Activated CD4-positive, CD25-positive, alpha-beta regulatory T cell treated with anti-CD3 and anti-CD28 coated beads, Interleukin-2, amount 50 U/mL, for 24 hours (primary cell): ENCODE results near the gene CARD11.

Experiments used
- ATAC-seq, 2 donors: fragments of 150-1000 bp; cut with Tn5 transposase; one replicate each; pipeline ENCODE4 v1.10.0; 2021; ENCODE audit warnings: mild to moderate bottlenecking in 1 of 2, moderate library complexity in 1 of 2

CARD11 gene

DNA sequence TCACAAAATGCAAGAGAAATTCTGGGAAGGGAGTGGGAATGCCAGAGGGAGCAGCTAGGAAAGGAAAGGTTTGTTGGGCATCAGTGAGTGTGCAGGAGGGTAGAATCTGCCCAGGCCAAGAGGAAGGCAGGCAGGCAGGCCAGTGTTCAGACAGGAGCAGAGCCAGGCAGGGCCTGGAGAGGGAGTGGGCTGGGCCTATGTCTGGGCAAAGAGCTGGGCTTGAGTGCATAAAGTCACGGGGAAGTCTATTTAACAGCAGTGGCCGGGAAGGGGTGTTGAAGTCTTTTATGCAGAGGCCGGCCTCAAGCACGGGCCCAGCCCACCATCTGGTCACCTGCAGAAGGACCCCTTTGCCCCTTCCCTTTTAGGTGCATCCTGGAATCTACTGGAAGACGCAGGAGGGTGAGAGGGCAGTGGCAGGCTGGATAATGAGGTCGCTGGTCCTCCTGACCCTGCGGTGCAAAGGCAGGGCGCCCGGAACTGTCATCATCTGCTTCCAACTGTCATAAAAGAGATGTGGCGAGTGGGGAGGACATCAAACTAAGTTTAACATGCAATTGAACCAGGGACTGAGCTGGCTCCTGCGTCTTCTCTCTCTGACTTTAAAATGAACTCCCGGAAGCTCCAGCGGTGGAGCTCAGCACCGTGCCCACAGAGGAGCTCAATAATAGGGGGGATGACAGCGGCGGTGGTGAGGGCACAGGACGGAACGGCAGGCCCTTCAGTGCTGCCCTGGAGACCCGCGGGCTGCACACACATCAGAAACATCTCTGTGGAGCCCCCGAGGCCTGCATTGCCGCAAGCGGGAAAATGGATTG, 29.5 kb downstream of the CARD11 start:
- ATAC-seq, result no peak

DNA sequence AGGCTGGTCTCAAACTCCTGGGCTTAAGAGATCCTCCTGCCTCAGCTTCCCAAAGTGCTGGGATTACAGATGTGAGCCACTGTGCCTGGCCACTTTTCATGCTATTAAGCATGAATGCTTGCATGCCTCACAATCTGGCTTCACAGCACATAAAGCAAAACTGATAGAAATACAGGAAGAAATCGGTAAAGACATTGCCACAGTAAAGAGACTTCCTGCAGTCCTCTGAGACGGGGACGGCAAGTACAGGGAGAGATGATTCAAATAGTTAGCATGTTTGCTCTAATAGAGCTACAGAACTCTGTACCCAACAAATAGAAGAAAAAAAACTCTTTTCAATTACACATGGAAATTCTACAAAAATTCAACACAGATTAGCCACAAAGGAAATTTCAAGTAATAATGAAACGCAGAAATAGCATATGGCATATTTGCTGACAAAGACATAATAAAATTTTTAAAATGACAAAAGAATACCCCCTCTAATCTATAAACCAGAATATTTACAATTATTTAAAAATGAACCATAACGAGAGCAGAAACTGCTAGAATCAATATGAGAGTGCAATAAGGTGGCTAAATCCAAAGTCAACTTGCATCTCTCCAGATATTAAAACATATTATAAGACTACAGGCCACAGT, 32.3 kb downstream of the CARD11 start:
- ATAC-seq, result peak in 1 of 2 donors; percentile 78

DNA sequence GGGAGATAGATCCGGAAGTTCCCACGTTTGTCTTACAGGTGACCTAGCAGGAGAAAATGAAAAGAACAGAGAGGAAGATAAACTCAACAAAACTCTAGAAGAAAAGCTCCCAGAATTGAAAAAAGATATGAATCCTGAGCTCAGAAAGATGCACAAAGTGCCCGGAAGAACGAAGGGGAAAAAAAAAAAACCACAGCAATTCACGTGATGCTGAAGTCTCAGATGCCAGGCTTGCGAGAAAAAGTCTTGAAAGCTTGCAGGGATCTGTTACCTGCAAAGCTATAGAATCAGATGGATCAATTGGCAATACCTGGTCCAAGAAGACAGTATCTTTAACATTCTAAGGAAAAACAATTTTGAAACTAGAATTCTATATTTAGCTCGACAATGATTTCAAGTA, 33.5 kb downstream of the CARD11 start:
- ATAC-seq, result no peak

DNA sequence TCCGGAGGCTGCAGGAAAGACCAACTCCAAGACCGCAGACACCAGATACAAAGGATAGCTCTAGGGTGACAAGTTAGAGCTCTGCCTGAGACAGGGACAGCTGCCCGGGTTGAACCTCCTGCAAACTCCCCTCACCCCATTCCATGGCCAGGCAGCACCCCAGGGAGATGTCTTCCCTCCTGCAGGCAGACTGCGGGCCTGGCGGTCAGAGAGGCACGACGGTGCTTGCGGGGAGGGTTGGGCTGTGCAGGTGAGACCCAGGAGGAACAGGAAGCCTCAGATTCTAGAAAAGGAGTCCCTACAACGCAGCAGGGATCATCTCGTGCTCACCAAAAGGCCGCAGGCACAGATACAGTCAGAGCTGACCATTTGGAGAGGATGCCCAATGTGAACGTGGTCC, 34.6 kb downstream of the CARD11 start:
- no peak for ATAC-seq

DNA sequence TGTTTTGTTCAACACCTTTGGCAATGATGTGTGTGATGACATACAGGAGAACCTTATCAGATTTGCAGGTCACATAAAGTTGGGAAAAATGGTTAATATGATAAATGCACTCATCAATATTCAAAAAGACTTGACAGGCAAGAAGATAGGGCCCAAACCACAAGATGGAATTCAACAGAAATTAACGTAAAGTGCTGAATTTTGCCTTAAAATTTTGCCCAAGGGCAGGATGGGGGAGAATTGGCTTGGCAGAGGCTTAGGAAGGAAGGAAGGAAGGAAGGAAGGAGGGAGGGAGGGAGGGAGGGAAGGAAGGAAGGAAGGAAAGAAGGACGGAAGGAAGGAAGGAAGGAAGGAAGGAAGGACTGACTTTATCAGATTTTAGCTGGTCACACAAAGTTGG, 35.3 kb downstream of the CARD11 start:
- ATAC-seq, result no peak

DNA sequence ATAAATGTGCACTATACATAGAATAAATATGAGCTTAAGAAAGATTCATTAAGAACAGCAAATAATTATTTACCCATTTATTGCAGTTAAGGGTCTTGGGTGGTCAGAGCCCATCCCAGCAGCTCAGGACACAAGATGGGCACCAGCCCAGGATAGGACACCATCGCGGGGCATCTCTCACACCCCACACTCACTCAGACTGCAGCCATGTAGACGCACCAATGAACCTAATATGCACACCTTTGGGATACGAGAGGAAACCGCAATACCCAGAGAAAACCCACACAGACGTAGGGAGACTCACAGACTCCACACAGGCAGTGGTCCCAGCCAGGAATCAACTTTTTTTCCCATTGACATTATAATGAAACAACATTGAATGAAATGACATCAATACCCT, 36.0 kb downstream of the CARD11 start:
- ATAC-seq, result no peak

DNA sequence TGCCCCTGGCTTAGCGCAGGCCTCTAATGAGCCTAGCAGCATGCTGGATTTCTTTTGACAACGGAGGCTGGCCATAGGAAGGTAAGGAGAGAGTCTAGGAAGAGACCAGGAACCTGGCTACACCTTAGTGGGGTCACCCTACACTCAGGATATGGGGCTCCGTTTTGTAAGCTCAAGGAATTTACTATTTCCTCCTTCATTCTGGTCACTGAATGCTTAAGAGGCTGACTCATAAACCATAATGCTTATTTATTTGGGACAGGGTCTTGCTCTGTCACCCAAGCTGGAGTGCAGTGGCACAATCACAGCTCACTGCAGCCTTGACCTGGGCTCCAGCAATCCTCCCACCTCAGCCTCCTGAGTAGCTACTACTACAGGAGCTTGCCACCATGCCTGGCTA, 38.4 kb downstream of the CARD11 start:
- no peak for ATAC-seq

DNA sequence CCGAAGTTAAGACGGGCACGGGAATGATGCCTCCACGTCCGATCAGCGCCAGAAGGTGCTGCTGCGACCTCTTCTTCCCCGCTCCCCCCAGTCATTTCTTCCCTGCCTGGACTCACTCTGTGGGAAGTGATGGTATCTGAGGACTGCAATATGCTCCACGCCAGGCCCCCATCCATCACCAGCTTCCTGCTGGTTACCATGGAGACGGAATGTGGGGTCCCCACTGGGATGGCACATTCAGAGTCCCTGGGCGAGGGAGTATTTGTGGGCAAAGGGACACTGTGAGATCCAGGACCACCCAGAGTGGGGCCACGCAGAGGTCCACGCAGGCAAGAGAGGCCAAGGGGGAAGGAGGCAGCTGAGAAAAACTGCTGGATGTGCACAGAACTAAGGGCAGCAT, 39.7 kb downstream of the CARD11 start:
- ATAC-seq, result no peak

DNA sequence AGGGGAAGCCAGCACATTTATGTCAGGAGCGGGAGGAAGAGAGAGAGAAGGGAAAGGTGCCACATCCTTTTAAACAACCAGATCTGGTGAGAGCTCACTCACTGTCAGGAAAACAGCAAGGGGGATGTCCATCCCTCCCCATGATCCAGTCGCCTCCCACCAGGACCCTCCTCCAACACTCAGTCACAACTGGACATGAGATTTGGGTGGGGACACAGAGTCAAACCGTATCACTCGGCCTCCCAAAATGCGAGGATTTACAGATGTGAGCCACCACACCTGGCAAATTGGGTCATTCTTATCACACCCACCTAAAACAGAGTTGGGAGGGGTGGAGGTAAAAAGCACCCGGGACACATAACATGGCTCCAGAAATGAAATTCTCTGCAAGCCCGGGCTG, 41.0 kb downstream of the CARD11 start:
- no peak for ATAC-seq

DNA sequence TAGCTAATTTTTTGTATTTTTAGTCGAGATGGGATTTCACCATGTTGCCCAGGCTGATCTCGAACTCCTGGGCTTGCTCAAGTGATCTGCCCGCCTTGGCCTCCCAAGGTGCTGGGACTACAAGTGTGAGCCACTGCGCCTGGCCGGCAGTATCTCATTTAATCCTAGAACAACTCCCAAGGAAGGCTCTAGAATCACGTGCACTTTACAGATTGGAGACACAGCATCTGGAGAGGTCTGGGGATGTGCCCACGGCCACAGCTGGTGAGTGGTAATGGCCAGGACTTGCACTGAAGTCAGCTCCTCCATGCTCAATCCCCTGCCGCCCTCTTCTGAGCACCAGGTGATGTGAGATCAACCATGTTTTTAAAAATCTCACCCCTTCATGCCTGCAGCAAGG, 43.1 kb downstream of the CARD11 start:
- no peak for ATAC-seq

GRCh38 chr7:2999078-2999500, 44.6 kb downstream of the CARD11 start:
- no peak for ATAC-seq

DNA sequence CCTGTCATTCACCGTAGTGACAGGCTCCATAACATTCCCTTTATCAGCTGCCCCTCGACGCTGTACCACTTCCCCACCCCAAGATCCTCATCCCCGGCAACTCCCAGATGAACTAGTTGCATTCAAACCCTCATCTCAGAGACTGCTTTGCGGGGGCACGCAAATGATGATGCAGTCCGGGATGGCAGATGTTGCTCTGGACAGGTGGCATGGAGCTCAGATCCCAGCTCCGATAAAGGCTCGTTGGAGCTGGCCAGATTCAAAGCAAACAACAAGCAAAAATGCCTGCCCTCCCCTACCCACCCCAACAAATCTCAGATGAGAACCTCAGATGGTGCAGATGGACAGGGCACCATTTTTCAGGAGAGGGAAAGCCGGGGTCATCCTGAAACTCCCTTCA, 46.7 kb downstream of the CARD11 start:
- no peak for ATAC-seq

- no peak for ATAC-seq
Measured at GRCh38 chr7:2996141-2996540, 47.5 kb downstream of the CARD11 start.

GRCh38 chr7:2993868-2994267, 49.8 kb downstream of the CARD11 start:
- no peak for ATAC-seq

GRCh38 chr7:2993396-2993795, 50.3 kb downstream of the CARD11 start:
- ATAC-seq, result no peak

DNA sequence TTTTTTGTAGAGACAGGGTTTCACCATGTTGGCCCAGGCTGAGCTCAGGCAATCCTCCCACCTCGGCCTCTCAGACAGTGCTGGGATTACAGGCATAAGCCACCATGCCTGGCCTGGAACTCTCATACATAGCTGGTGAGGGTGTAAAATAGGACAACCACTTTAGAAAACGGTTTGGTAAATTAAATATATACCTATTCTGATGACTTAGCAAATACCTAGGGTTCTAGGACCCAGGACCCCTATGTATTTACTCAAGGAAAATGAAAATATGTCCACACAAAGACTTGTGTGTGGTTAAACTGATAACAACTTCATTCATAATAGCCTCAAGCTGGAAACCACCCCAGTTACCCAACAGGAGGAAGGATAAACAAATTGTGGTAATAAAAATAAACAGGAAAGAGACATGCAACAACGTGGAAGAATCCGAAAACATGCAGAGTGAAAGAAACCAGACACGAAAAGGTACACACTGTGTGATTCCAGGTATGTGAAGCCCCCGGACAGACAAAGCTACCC, 52.7 kb downstream of the CARD11 start:
- no peak for ATAC-seq

- no peak for ATAC-seq
Measured at GRCh38 chr7:2986561-2986960, 57.1 kb downstream of the CARD11 start.

DNA sequence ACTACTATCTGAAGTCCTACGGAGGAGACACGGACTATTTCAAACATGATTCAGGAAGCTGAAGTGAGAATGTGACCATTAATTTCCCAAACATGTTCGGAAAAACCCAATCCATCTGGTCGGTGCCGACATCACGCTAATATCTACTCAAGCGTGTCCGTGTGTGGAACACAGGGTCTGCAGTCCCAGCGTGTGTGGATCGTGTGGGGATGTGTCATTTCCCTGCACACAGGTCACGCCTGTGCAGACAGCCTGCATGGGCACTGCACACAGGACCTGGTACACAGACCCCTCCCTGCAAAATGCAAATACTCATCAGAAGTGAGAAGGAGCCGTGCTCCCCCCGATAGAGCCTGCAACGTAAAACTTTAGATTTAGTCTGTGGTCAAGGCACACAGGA, 57.8 kb downstream of the CARD11 start:
- ATAC-seq, result no peak

DNA sequence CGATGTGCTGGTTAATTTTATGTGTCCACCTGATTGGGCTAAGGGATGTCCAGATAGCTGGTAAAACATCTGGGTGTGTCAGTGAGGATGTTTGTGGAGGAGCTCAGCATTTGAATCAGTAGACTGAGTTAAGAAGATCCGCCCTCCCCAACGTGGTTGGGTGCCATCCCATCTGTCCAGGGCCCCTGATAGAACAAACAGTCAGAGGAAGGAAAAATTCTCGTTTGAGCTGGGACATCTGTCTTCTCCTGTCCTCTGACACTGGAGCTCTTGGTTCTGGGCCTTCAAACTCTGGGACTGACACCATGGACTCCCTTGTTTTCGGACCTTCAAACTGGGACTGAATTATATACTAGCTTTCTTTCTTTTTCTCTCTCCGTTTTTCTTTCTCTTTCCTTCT, 59.6 kb downstream of the CARD11 start:
- no peak for ATAC-seq

DNA sequence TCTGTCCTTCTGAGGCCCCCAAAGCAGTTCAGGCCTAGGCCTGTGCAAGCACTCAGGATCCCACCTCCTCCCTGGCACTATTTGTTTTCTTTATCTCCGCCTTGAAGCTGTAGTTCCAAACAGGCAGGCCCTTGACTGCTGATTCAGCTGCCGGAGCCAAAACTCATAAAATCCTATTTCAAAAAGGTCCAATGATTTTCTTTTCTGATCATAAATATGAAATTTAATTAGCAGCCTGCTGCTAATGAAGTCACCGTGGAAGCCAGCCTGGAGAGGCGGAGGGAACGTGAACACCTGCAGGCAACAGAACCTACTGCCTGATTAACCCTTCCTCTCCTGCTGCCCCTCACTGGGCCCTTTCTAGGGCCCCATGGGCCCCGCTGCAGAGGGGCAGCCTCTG, 60.1 kb downstream of the CARD11 start:
- no peak for ATAC-seq

DNA sequence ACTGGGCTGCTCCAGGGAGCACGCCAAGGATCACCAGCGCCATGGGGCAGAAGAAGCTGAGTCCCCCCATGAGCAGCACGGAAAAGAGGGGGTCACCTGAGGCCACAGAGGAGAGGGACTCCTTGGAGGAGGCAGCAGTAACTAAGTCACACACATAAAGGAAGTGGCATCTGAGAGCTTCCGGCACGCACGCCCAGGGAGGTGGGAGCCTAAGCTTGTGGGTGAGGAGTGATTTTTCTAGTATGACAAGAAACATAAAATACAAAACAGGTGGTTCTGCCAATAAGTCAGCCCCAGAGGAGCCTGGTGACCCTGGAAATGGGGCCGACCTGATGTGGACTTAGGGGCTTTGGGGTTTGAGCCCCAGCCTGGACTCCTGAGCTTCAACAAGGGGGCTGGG, 60.8 kb downstream of the CARD11 start:
- ATAC-seq, result peak in 1 of 2 donors; percentile 12

DNA sequence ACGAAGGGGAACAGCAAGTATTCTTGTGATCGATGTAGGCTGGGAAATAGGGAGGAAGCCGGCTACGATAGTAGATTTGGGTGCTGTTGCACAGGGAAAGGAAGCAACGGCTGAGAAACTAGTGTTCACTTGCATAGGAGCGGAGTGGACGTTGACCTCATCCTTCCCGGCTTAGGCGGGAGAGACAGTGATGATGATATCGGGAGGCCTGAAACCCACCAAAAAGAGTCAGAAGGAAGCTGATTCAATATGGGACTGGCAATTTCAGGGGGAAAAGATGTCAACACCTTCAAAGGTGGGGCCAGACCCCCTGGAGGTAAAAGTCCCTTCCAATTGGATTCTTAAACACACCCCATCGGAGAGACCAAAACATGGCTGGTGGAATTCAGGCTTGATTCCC, 61.3 kb downstream of the CARD11 start:
- ATAC-seq, result no peak

- no peak for ATAC-seq
Measured at GRCh38 chr7:2981103-2981480, 62.6 kb downstream of the CARD11 start.

GRCh38 chr7:2980401-2981102, 63.1 kb downstream of the CARD11 start:
- no peak for ATAC-seq
